HepG2 (cell line): ENCODE results near the gene SETD1B. TPM values are rescaled to one million over a fixed set of nuclear protein-coding genes. Genes with fewer than 3 reads are reported as not detected.

Source experiments
- ATAC-seq: fragments of 200-7000 bp; cut with Tn5 transposase; 3 replicates; pipeline ENCODE4 v1.9.1; 2020; ENCODE audit warnings: mild to moderate bottlenecking, moderate library complexity
- BruUV-seq: library from RNA; stranded (reverse); fragments of 400-500 nt; replicated peaks from 2 replicates; lab custom pipeline; 2021; lab: Mats Ljungman, UMichigan
- CTCF ChIA-PET: fragments of 300-600 bp; formaldehyde crosslinking; extraction: SDS; loops from one replicate; lab custom pipeline; 2021; ENCODE audit warnings: low total read pairs, inconsistent platforms, low intra/inter-chr PET ratio; lab: Yijun Ruan, JAX
- POLR2A ChIA-PET: fragments of 350-600 bp; sonication (Branson Sonifier 250); formaldehyde crosslinking; loops from one replicate; lab custom pipeline; 2020; ENCODE audit warnings: antibody characterized with exemption, inconsistent platforms; lab: Yijun Ruan, JAX
- DNase-seq: peaks from one replicate; pipeline ENCODE4 v3.0.0-alpha.2; 2015; ENCODE audit warnings: low spot score
- FAIRE-seq: peaks from 3 replicates; lab custom pipeline; 2011; peaks lifted over from hg19 to GRCh38; lab: Jason Lieb, UNC
- H2AFZ ChIP-seq: one replicate; pipeline ENCODE4 v1.6.1; 2011; ENCODE audit warnings: low read length, inconsistent platforms
- H3K27ac ChIP-seq: fragments of 300-600 bp; 3 replicates; pipeline ENCODE4 v1.8.0; 2011; ENCODE audit warnings: mixed run types, mild to moderate bottlenecking, mixed read lengths, low read length, inconsistent platforms; ENCODE audit not compliant: insufficient read depth; ENCODE audit errors: extremely low read length
- H3K27me3 ChIP-seq, 2 experiments: fragments of 200-600 bp in 1 of 2; 2 replicates in 1 of 2; 3 replicates in 1 of 2; pipeline versions ENCODE4 v1.6.0 to v1.8.0; 2011; ENCODE audit warnings: low read length in 2 of 2, mild to moderate bottlenecking in 2 of 2, moderate library complexity in 2 of 2, inconsistent platforms in 1 of 2; ENCODE audit not compliant: insufficient read depth in 2 of 2, control insufficient read depth in 1 of 2
- H3K36me3 ChIP-seq, 2 experiments: fragments of 200-600 bp in 1 of 2; replicated peaks in 1 of 2; 2 replicates in 1 of 2; 3 replicates in 1 of 2; pipeline versions ENCODE4 v1.5.1 to v1.8.0; 2011; ENCODE audit warnings: low read length in 2 of 2, inconsistent platforms in 1 of 2; ENCODE audit not compliant: insufficient read depth in 2 of 2, control insufficient read depth in 1 of 2
- H3K4me1 ChIP-seq: 2 replicates; pipeline ENCODE4 v1.5.1; 2012; ENCODE audit warnings: low read length, inconsistent platforms; ENCODE audit not compliant: insufficient read depth
- H3K4me2 ChIP-seq: 2 replicates; pipeline ENCODE4 v1.6.0; 2011; ENCODE audit warnings: low read depth, low read length, inconsistent platforms
- H3K4me3 ChIP-seq, 3 experiments: fragments of 200-600 bp in 1 of 3; sonication (generic), shearing (Covaris generic) in 1 of 3; replicated peaks in 1 of 3; 2 replicates each; pipeline ENCODE4 v1.5.1; 2011 to 2016; ENCODE audit warnings: low read length in 3 of 3, inconsistent platforms in 2 of 3, low read depth in 2 of 3, mild to moderate bottlenecking in 2 of 3, control low read depth in 1 of 3, mixed read lengths in 1 of 3; ENCODE audit not compliant: insufficient read depth in 1 of 3
- H3K79me2 ChIP-seq: one replicate; pipeline ENCODE4 v1.6.1; 2011; ENCODE audit warnings: low read length, inconsistent platforms; ENCODE audit not compliant: insufficient read depth
- H3K9ac ChIP-seq: 2 replicates; pipeline ENCODE4 v1.6.0; 2011; ENCODE audit warnings: mild to moderate bottlenecking, low read depth, low read length, inconsistent platforms; ENCODE audit not compliant: insufficient read depth
- H3K9me3 ChIP-seq: 2 replicates; pipeline ENCODE4 v1.5.1; 2012; ENCODE audit warnings: mild to moderate bottlenecking, low read length
- H4K20me1 ChIP-seq: 2 replicates; pipeline ENCODE4 v1.6.0; 2011; ENCODE audit warnings: inconsistent platforms, mild to moderate bottlenecking, low read length, moderate library complexity; ENCODE audit not compliant: insufficient read depth
- HDAC1 ChIP-seq: sonication (generic); formaldehyde crosslinking; IDR thresholded peaks from 2 replicates; pipeline ENCODE4 v1.5.1; 2020; ENCODE audit warnings: mild to moderate bottlenecking, missing genetic modification reagents
- MBD4 ChIP-seq: IDR thresholded peaks from 2 replicates; pipeline ENCODE4 v1.6.1; 2012; ENCODE audit warnings: low read length, inconsistent platforms, borderline replicate concordance
- PHF5A ChIP-seq: IDR thresholded peaks from one replicate; pipeline ENCODE4 v1.6.1; 2018; ENCODE audit warnings: low read depth, missing genetic modification reagents; ENCODE audit not compliant: unreplicated experiment
- SNRNP70 ChIP-seq: fragments of 200-400 bp; formaldehyde crosslinking; IDR thresholded peaks from 2 replicates; pipeline ENCODE4 v1.6.1; 2017; ENCODE audit warnings: mild to moderate bottlenecking, low read depth, low read length, moderate library complexity
- ZMAT3 ChIP-seq: sonication (generic); formaldehyde crosslinking; conservative IDR thresholded peaks from 2 replicates; pipeline ENCODE4 v1.7.0; 2021; ENCODE audit warnings: missing genetic modification reagents
- ZMYM3 ChIP-seq: sonication (generic); formaldehyde crosslinking; IDR thresholded peaks from 2 replicates; pipeline ENCODE4 v1.5.1; 2020; ENCODE audit warnings: mild to moderate bottlenecking, missing genetic modification reagents
- ZMYM4 ChIP-seq: sonication (generic); formaldehyde crosslinking; IDR thresholded peaks from 2 replicates; pipeline ENCODE4 v1.8.1; 2023; ENCODE audit warnings: mild to moderate bottlenecking, missing genetic modification reagents
- ZNF263 ChIP-seq: sonication (generic); formaldehyde crosslinking; IDR thresholded peaks from 2 replicates; pipeline ENCODE4 v1.4.0; 2020; ENCODE audit warnings: missing genetic modification reagents
- ZNF30 ChIP-seq: sonication (generic); formaldehyde crosslinking; IDR thresholded peaks from 2 replicates; pipeline ENCODE4 v1.5.0; 2020; ENCODE audit warnings: mild to moderate bottlenecking, missing genetic modification reagents
- WGBS: methylation state at CpG from one replicate; pipeline ENCODE4 v1.1.6; 2017; ENCODE audit warnings: low lambda C conversion rate; 5-methylcytosine and 5-hydroxymethylcytosine counted together
- in situ Hi-C: cut with HindIII; loops from 2 replicates; pipeline ENCODE4 v1.10.0; 2017; ENCODE audit warnings: low pct_unique_long_range_greater_than_20kb; ENCODE audit not compliant: extremely low pct_ligation_motif_present
- intact Hi-C: fragments of 100-400 bp; cut with micrococcal nuclease; formaldehyde crosslinking; loops from one replicate; pipeline ENCODE4 v1.10.0; 2022; ENCODE audit not compliant: unreplicated experiment
- polyA plus RNA-seq, 8 experiments: library from polyadenylated mRNA; depleted of rRNA in 3 of 8; stranded (reverse) in 7 of 8; unstranded in 1 of 8; fragments of >200 nt; fragmentation: Illumina TruSeq in 4 of 8; extraction: Trizol in 4 of 8; gene quantifications; 2 replicates each; pipeline versions ENCODE4 v1.2.1 to v1.2.3, GENCODE V29; 2011 to 2016; ENCODE audit warnings: low read depth in 4 of 8, missing spikeins in 1 of 8, mixed read lengths in 1 of 8; ENCODE audit not compliant: insufficient read depth in 1 of 8
- total RNA-seq, 5 experiments: library from RNA; depleted of rRNA; stranded (reverse); fragments of >200 nt; fragmentation: Illumina TruSeq; extraction: Trizol; gene quantifications; 2 replicates each; pipeline ENCODE4 v1.2.3, GENCODE V29; 2016; ENCODE audit warnings: low read depth in 1 of 5
- TF ChIP-seq, protein P1 (sequence below): fragments of 450-650 bp; IDR thresholded peaks from 2 replicates; pipeline ENCODE4 v1.6.1; 2017

The SETD1B gene
- total and polyA plus RNA-seq, 2 of the 13 experiments (the other 11 are each of a cell fraction or from before 2014, with no cell fraction given), result 1.1 to 1.4 TPM

DNA sequence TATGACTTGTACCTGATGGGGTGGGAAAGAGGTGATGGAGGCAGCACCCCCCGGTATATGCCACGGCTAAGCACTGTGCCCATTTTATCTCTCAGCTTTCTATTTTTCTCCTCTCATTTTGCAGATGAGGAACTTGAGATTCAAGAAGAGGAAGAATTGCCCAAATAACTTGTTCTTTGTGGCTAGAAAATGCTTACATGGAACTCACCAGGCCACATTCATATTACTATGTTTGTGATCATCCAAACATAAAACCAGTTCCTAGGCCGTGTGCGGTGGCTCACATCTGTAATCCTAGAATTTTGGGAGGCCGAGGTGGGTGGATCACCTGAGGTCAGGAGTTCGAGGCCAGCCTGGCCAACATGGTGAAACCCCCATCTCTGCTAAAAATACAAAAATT lies 70.3 kb downstream of the SETD1B start:
- WGBS, result 97% methylated on average over 6 of the region's 6 CpGs
- Histone ChIP-seq H3K4me3 (no peak overlapping the region), H3K4me2 (no peak overlapping the region), H3K79me2 (no peaks in the 10 kb centered on the region), H4K20me1 (no peaks in the 10 kb centered on the region), H3K27ac (no peak overlapping the region), H3K36me3 (no peaks in the 10 kb centered on the region), H3K4me1 (peaks cover 29% of the 10 kb centered on the region), H3K9me3 (no peaks in the 10 kb centered on the region), H2AFZ (no peak overlapping the region), H3K9ac (no peak overlapping the region), H3K27me3 (no peaks in the 10 kb centered on the region)
- intact Hi-C loops (no loop called here), in situ Hi-C loops (no loop called here)
- DNase-seq (no peak), ATAC-seq (no peak), FAIRE-seq (no peak)
- ChIA-PET POLR2A (no interaction called here), CTCF (no interaction called here)
- BruUV-seq, result no TSS peak
- TF ChIP-seq MBD4, result no peak
- TF ChIP-seq ZNF30 (CRISPR knock-in tag), result no peak
- no peak for TF ChIP-seq HDAC1 (CRISPR knock-in tag)
- TF ChIP-seq, protein P1, sequence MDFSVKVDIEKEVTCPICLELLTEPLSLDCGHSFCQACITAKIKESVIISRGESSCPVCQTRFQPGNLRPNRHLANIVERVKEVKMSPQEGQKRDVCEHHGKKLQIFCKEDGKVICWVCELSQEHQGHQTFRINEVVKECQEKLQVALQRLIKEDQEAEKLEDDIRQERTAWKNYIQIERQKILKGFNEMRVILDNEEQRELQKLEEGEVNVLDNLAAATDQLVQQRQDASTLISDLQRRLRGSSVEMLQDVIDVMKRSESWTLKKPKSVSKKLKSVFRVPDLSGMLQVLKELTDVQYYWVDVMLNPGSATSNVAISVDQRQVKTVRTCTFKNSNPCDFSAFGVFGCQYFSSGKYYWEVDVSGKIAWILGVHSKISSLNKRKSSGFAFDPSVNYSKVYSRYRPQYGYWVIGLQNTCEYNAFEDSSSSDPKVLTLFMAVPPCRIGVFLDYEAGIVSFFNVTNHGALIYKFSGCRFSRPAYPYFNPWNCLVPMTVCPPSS, result no peak
- no peak for TF ChIP-seq ZMYM4
- TF ChIP-seq SNRNP70, result no peak

DNA sequence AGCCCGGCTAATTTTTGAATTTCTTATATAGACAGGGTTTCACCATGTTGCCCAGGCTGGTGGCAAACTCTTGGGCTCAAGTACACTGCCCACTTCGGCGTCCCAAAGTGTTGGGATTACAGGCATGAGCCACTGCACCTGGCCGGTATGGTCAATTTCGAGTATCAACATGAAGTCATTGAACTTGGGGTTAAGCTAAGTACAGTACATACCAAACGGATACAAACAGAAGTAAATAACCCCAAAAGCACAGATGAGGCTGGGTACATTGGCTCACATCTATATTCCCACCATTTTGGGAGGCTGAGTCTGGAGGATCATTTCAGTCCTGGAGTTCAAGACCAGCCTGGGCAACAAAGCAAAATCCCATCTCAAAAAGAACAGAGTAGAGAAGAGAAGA lies 71.8 kb downstream of the SETD1B start:
- Histone ChIP-seq H3K36me3 (no peaks in the 10 kb centered on the region), H3K9ac (peak overlapping the region; percentile 16; the same call in 1 of the 2 replicates), H3K4me3 (no peak overlapping the region), H3K9me3 (no peaks in the 10 kb centered on the region), H3K79me2 (no peaks in the 10 kb centered on the region), H3K4me2 (peak overlapping the region; percentile 22), H2AFZ (no peak overlapping the region), H4K20me1 (no peaks in the 10 kb centered on the region), H3K27ac (peak overlapping the region; percentile 74), H3K27me3 (no peaks in the 10 kb centered on the region), H3K4me1 (peaks cover 29% of the 10 kb centered on the region)
- in situ Hi-C loops, result no loop called here
- WGBS, result 91% methylated on average over 6 of the region's 6 CpGs
- no TSS peak for BruUV-seq
- no peak for FAIRE-seq
- CTCF ChIA-PET, result no interaction called here
- no peak for DNase-seq
- no peak for TF ChIP-seq ZMAT3 (CRISPR knock-in tag)
- TF ChIP-seq ZNF263 (CRISPR knock-in tag), result no peak
- no peak for TF ChIP-seq ZMYM3 (CRISPR knock-in tag)
- TF ChIP-seq PHF5A, result no peak
- TF ChIP-seq, all 625 proteins: peak for 0
- ATAC-seq, result no peak
- POLR2A ChIA-PET, result interaction anchor here (0.9 to 3.7 kb wide), 6 partner anchors 13 to 78 kb away, joined by 3 to 52 read pairs (median 8); partner anchors contain the start of genes HPD, PSMD9 and SETD1B
- intact Hi-C loops, result no loop called here
